C4-2B (cell line): ENCODE measurements around the gene MYO1H.
A peak's percentile ranks its signal among the peaks of the same experiment; 100 is the strongest.
"Not testable (repeated sequence)": the region's sequence is repeated elsewhere in the genome, so short reads cannot be mapped to it uniquely, and the experiment has no call there.

Source experiments
- H3K27ac ChIP-seq: fragments of 450-650 bp; 2 replicates; pipeline ENCODE4 v1.5.1; 2017
- ZFX ChIP-seq: fragments of 450-650 bp; IDR thresholded peaks from 2 replicates; pipeline ENCODE4 v1.6.1; 2017
- TF ChIP-seq, protein P1 (sequence below): fragments of 450-650 bp; conservative IDR thresholded peaks from 2 replicates; pipeline ENCODE4 v1.5.1; 2017; ENCODE audit warnings: mild to moderate bottlenecking

Gene MYO1H

DNA sequence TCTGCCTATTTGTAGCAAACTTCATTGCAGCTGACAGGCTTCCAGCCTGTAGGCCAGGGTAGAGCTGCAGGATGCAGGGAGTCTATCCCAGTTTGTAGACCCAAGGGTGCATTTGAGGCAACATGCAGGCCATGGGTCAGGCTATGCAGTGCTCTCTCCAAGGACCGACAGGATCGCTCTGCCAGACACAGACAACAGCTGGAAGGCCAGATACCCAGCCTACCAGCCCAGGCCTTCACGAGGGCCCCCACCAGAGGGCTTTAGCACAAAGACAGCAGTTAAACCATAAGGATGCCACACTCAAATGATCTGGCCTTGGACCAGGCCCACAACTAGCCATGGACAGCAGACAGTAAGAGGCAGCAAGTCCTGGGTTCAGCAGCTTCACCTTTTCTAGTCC, 119.1 kb downstream of the MYO1H start:
- no peak overlapping the region for H3K27ac ChIP-seq
- TF ChIP-seq ZFX, result no peak
- TF ChIP-seq, protein P1, sequence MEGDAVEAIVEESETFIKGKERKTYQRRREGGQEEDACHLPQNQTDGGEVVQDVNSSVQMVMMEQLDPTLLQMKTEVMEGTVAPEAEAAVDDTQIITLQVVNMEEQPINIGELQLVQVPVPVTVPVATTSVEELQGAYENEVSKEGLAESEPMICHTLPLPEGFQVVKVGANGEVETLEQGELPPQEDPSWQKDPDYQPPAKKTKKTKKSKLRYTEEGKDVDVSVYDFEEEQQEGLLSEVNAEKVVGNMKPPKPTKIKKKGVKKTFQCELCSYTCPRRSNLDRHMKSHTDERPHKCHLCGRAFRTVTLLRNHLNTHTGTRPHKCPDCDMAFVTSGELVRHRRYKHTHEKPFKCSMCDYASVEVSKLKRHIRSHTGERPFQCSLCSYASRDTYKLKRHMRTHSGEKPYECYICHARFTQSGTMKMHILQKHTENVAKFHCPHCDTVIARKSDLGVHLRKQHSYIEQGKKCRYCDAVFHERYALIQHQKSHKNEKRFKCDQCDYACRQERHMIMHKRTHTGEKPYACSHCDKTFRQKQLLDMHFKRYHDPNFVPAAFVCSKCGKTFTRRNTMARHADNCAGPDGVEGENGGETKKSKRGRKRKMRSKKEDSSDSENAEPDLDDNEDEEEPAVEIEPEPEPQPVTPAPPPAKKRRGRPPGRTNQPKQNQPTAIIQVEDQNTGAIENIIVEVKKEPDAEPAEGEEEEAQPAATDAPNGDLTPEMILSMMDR, result no peak

DNA sequence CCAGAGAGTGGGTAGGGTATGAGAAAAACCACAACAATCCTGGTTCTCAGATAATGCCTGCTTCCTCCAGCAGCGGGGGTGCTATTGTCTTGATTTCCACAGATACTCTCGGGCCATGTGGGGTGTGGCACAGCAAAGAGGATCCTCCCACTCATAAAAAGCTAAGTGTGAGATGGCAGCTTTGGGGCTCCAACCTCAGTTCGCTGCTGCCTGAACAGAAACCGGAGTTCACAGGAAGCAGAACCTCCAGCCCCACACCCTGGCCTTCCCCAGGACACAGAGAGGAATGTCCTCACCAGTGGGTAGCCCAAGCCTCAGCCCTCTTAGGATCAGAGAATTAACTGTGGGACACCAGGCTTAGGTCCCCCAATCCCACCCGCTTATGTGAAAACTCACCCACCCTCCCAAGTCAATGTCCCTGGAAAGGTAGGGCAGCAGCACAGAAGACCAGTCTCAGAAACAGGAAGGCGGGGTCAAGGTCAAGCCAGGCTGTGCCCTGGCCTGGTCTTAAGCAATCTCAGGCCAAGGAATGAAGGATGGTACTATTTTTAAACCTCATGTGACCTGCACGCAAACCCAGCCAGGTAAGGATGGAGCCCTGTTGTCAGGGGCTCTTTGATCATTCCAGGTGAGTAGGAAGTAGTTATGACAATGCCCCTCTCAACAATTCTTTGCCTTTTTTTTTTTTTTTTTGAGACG, 120.4 kb downstream of the MYO1H start:
- no peak overlapping the region for H3K27ac ChIP-seq
- TF ChIP-seq ZFX, result no peak
- TF ChIP-seq, protein P1, result no peak

DNA sequence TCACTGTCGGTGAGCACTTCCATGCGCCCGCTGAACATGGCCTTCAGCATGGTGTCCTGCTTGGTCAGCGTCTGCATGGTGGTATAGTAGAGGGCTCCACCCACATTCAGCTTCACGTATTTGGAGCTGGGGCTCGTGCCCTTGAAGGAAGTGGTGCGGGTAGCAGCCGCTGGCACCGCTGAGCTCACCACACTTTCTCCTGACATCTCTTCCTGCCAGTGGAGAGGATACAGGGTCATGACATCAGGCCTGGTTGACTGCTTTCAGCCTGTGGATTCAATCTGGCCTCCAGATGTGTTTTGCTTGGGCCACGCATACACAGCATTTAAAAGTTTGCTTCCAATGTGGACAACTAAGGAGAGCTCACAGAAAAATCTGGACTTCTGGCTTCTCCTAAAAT, 121.8 kb downstream of the MYO1H start:
- no peak overlapping the region for H3K27ac ChIP-seq
- TF ChIP-seq, protein P1, result no peak
- no peak for TF ChIP-seq ZFX

- H3K27ac ChIP-seq, result no peak overlapping the region
- TF ChIP-seq, protein P1, result no peak
- TF ChIP-seq ZFX, result no peak
These were observed 125.3 kb downstream of the MYO1H start for GRCh38 chr12:109473006-109473405.

- not testable (repeated sequence) for H3K27ac ChIP-seq
These were observed 126.0 kb downstream of the MYO1H start for GRCh38 chr12:109473526-109474270.

- no peak for TF ChIP-seq ZFX
- TF ChIP-seq, protein P1, result no peak
- no peak overlapping the region for H3K27ac ChIP-seq
These were observed 127.4 kb downstream of the MYO1H start for GRCh38 chr12:109475121-109475520.

DNA sequence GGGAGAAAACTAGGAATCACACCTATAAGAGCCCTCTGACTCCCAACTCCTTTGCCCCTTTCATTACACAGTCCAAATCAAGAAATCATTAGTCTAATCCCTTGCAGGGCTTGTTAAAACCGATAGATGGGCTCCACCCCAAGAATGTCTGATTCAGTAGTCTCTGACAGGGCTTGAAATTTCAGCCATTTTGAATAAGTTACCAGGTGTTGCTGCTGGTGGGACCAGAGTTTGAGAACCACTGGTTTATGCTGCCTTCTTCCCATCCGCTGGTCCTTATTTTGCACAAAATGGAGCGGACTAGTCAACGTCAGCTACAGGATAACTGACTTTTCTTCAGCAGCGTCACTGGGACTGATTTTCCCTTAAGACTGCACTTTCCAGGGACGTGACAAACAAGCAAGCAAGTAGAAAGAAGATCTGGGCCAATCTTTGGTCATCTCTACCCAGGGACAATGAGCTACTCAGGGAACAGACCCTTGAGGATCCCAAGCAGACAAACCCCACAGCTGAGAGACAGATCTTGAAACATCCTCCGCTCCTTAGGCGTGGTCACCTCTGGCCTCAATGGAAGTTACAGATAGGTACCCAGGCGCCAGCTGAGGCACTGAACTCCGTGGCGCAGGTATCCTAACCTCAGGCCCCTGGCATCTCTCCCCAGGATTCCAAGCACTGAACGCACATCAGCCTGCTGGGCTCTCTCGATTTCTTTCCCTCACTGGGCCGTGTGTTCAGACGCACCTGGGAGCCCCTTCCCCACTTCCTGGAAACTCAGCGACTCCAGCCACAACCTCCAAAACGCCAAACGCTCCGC, 128.5 kb downstream of the MYO1H start:
- no peak for TF ChIP-seq ZFX
- TF ChIP-seq, protein P1, result no peak
- H3K27ac ChIP-seq, result peak overlapping the region; percentile 95
